Measurements from ENCODE around the gene MTCL1. TPM values are rescaled to one million over a fixed set of nuclear protein-coding genes. Genes with fewer than 3 reads are reported as not detected.

MTCL1 gene
- total and polyA plus RNA-seq, 9 of the 15 experiments (the other 6 are each of a cell fraction or from before 2014, with no cell fraction given): 0.21 to 7.4 (median 3.7) TPM

- no peak for FAIRE-seq
- intact Hi-C loops (cut with micrococcal nuclease): no loop called here
- TF ChIP-seq CCNT2 (IDR thresholded peaks at IDR 0.05; ENCODE audit: borderline replicate concordance, extremely low read depth, insufficient read length, low read depth, low read length) (no peak), TSC22D4 (tag; IDR thresholded peaks at IDR 0.05) (no peak), SMARCB1 (IDR thresholded peaks at IDR 0.05; ENCODE audit: insufficient read length, low read depth) (no peak), HNRNPK (IDR thresholded peaks at IDR 0.05; ENCODE audit: low read depth, low read length, poor library complexity, severe bottlenecking) (no peak), NCOA2 (IDR thresholded peaks at IDR 0.05; ENCODE audit: partially characterized antibody in 2 of 2) (no peak), ZNF217 (CRISPR knock-in tag; IDR thresholded peaks at IDR 0.05) (no peak), ARNT (IDR thresholded peaks at IDR 0.05) (no peak), CBX5 (IDR thresholded peaks at IDR 0.05; ENCODE audit: borderline replicate concordance, low read depth) (no peak), SMAD3 (CRISPR knock-in tag; conservative IDR thresholded peaks at IDR 0.05) (no peak), CUX1 (CRISPR knock-in tag; IDR thresholded peaks at IDR 0.05) (no peak), SAP30 (IDR thresholded peaks at IDR 0.05; ENCODE audit: borderline replicate concordance, insufficient read depth, low read depth, low read length, poor library complexity, severe bottlenecking) (no peak)
- TF ChIP-seq, protein P1, sequence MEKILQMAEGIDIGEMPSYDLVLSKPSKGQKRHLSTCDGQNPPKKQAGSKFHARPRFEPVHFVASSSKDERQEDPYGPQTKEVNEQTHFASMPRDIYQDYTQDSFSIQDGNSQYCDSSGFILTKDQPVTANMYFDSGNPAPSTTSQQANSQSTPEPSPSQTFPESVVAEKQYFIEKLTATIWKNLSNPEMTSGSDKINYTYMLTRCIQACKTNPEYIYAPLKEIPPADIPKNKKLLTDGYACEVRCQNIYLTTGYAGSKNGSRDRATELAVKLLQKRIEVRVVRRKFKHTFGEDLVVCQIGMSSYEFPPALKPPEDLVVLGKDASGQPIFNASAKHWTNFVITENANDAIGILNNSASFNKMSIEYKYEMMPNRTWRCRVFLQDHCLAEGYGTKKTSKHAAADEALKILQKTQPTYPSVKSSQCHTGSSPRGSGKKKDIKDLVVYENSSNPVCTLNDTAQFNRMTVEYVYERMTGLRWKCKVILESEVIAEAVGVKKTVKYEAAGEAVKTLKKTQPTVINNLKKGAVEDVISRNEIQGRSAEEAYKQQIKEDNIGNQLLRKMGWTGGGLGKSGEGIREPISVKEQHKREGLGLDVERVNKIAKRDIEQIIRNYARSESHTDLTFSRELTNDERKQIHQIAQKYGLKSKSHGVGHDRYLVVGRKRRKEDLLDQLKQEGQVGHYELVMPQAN (IDR thresholded peaks at IDR 0.05; ENCODE audit: borderline replicate concordance): no peak
- TF ChIP-seq, protein P2, sequence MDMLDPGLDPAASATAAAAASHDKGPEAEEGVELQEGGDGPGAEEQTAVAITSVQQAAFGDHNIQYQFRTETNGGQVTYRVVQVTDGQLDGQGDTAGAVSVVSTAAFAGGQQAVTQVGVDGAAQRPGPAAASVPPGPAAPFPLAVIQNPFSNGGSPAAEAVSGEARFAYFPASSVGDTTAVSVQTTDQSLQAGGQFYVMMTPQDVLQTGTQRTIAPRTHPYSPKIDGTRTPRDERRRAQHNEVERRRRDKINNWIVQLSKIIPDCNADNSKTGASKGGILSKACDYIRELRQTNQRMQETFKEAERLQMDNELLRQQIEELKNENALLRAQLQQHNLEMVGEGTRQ (CRISPR knock-in tag; IDR thresholded peaks at IDR 0.05): no peak
These were observed 111.5 kb downstream of the MTCL1 start for GRCh38 chr18:8816816-8817215.

More at GRCh38 chr18:8816816-8817215, 111.5 kb downstream of the MTCL1 start:
- CTCF ChIA-PET (ENCODE audit: low intra/inter-chr PET ratio): interaction anchor here (0.7 kb wide), 1 partner anchor 172 kb away, joined by 3 read pairs; no protein-coding TSS in a partner anchor
- 0% methylated on average over 1 of the region's 1 CpG for WGBS (ENCODE audit: insufficient coverage, low coverage, missing lambda C conversion rate)
- Histone ChIP-seq H3K27ac (ENCODE audit: extremely low read depth, low read depth, low read length) (no peak overlapping the region), H4K20me1 (replicated peaks; ENCODE audit: control insufficient read depth, insufficient read depth, low read length) (no peaks in the 10 kb centered on the region), H3K27me3 (ENCODE audit: control insufficient read depth in 2 of 2, insufficient read depth in 2 of 2, low read length in 2 of 2) (peaks cover 7 to 10% of the 10 kb centered on the region in 2 experiments; a peak in 3 of 5 replicates), H3K9ac (ENCODE audit: insufficient read depth in 1 of 2, low read depth in 2 of 2, low read length in 2 of 2) (no peak overlapping the region), H3K79me2 (ENCODE audit: control insufficient read depth, insufficient read depth, low read length) (no peaks in the 10 kb centered on the region), H3K9me1 (ENCODE audit: control insufficient read depth, insufficient read depth, low read length) (no peaks in the 10 kb centered on the region), H3K9me3 (replicated peaks; ENCODE audit: control insufficient read depth, insufficient read depth, low read depth, low read length) (no peaks in the 10 kb centered on the region), H3K4me3 (no peak overlapping the region), H2AFZ (ENCODE audit: low read depth, low read length) (no peak overlapping the region), H3K36me3 (ENCODE audit: control insufficient read depth, insufficient read depth, low read length) (no peaks in the 10 kb centered on the region), H3K4me2 (ENCODE audit: insufficient read depth, low read length) (no peak overlapping the region), H3K4me1 (replicated peaks in 1 of 2; ENCODE audit: control insufficient read depth in 2 of 2, insufficient read depth in 2 of 2, low read length in 2 of 2) (peaks cover 0 to 3% of the 10 kb centered on the region in 2 experiments; a peak in 2 of 5 replicates)
- no peak for ATAC-seq
- in situ Hi-C loops (cut with MboI): no loop called here
- no TSS peak for BruUV-seq (replicated peaks)
- POLR2A ChIA-PET: interaction anchor here (1.6 to 3.6 kb wide), 2 partner anchors 9 kb away, joined by 5 to 12 read pairs; no protein-coding TSS in a partner anchor
- no peak for DNase-seq (ENCODE audit: extremely low read depth in 1 of 4, low spot score in 3 of 4)

Data from K562 (cell line).